IPS-18a (cell line): ENCODE results near the gene EVX2.
A peak's percentile ranks its signal among the peaks of the same experiment; 100 is the strongest.

ENCODE experiments used
- H3K27ac ChIP-seq: one replicate; pipeline ENCODE4 v1.5.1; 2013; ENCODE audit warnings: low read length
- H3K27me3 ChIP-seq: one replicate; pipeline ENCODE4 v1.6.1; 2013; ENCODE audit warnings: mild to moderate bottlenecking, low read length; ENCODE audit not compliant: control insufficient read depth, insufficient read depth
- H3K36me3 ChIP-seq: one replicate; pipeline ENCODE4 v1.6.1; 2013; ENCODE audit warnings: low read depth, low read length; ENCODE audit not compliant: control insufficient read depth
- H3K4me1 ChIP-seq: one replicate; pipeline ENCODE4 v1.6.1; 2013; ENCODE audit warnings: low read depth, low read length; ENCODE audit not compliant: control insufficient read depth
- H3K4me3 ChIP-seq: one replicate; pipeline ENCODE4 v1.5.1; 2013; ENCODE audit warnings: low read length
- H3K9ac ChIP-seq: one replicate; pipeline ENCODE4 v1.6.1; 2013; ENCODE audit warnings: mild to moderate bottlenecking, low read length, moderate library complexity
- H3K9me3 ChIP-seq: one replicate; pipeline ENCODE4 v1.6.1; 2013; ENCODE audit warnings: low read depth, low read length; ENCODE audit not compliant: control insufficient read depth

EVX2 gene

DNA sequence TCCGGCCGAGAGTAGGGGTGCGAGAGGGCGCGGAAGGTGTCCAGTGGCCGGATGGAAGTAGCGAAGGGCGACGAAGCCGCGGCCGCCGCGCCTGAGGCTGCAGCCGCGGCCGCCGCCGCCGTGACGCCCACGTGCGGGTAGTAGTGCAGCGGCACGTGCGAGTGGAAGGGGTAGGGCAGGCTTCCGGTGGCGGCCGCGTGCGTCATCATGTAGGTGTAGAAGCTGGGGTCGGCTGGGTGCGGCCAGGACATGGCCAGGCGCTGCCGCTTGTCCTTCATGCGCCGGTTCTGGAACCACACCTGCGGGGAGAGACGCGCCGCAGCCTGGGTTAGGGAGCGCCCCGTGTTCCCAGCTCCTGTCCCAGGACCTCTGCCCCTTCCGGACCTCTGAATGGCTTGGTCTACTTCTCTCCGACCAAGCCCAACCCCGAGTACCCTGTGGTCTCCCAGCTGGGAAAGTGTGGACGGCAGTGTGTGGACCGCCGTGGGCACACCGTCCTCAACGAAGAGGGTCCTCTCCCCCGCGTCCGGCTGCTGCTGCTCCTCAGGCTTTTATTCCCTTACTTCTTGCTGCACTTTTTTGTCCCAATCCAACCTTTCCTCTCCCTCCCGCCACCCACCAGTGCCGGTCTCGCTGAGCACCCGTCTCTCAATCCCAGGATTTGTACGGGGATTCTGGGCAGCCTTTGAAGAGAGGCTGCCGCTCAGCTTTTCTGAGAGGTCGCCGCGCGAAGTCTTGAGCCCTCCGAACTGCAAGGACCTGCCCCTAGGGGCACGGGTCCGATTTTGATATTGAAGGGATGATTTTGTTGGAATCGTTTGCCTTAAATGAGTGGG lies 3.0 kb downstream of the EVX2 start:
- peaks cover 10% of the 10 kb centered on the region for H3K4me1 ChIP-seq
- no peaks in the 10 kb centered on the region for H3K9me3 ChIP-seq
- H3K27ac ChIP-seq, result no peak overlapping the region
- no peak overlapping the region for H3K9ac ChIP-seq
- H3K27me3 ChIP-seq, result peaks cover 99% of the 10 kb centered on the region
- H3K36me3 ChIP-seq, result no peaks in the 10 kb centered on the region
- no peak overlapping the region for H3K4me3 ChIP-seq

DNA sequence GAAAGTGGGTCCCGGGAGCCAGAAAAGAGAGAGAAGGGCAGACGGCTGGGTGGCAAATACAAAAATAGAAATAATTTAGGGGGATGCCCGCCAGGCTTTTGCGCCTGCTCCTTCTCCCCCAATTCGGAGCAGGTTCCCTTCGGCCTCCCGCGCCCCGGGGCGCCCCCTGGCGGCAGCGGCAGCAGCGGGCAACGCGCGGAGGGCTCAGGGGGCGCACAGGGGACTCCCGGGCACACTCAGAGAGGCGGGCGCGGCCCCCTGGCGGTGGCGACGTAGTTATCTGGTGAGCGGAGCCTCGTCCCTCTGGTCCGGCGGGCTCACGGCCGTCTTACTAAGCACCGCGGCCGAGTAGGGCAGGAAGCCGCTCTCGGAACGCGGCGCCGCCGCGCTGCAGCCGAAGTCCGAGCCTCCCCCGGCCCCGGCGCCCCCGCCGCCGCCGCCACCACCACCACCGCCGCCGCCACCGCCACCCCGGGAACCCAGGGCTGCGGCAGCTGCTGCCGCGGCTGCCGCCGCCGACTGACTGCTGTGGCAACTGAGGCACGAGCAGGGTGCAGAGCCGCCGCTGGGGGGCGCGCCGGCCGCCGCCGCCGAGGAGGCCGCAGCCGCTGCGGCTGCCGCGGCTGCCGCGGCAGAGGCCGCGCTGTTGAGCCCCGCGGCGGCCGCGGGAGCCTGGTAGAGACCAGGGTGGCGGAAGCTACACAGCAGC lies 3.8 kb downstream of the EVX2 start:
- H3K9ac ChIP-seq, result no peak overlapping the region

DNA sequence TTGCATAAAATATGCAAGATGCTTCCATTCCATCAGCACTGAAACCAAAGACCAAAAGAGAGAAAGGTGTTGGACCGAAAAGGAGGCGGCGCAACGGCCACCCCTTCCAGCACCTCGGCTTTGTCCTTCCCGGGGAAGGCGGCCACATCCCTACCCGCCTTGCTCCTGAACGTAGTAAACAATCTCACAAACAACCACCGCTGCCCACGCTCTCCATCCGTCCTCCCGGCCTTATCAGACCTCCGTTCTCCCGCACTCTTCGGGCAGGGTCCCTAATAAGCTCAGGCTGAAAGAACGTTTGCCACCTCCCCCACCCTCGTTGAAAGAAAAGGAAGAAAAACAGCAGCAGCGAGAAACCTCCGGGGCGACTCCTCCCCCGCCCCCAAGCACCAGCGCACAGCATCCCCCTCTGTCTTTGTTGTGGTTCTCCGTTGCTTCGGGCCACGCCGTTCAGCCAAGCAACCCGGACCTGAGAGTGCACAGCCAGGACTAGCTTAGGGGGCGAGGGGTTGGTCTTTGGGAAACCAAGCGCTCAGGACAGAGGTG lies 4.4 kb downstream of the EVX2 start:
- H3K27me3 ChIP-seq, result peaks cover 99% of the 10 kb centered on the region

More for the DNA sequence above, 3.8 kb downstream of the EVX2 start:
- Histone ChIP-seq H3K27ac (no peak overlapping the region), H3K27me3 (peaks cover 99% of the 10 kb centered on the region), H3K4me3 (peak overlapping the region; percentile 36), H3K4me1 (peaks cover 10% of the 10 kb centered on the region), H3K36me3 (no peaks in the 10 kb centered on the region), H3K9me3 (no peaks in the 10 kb centered on the region)

DNA sequence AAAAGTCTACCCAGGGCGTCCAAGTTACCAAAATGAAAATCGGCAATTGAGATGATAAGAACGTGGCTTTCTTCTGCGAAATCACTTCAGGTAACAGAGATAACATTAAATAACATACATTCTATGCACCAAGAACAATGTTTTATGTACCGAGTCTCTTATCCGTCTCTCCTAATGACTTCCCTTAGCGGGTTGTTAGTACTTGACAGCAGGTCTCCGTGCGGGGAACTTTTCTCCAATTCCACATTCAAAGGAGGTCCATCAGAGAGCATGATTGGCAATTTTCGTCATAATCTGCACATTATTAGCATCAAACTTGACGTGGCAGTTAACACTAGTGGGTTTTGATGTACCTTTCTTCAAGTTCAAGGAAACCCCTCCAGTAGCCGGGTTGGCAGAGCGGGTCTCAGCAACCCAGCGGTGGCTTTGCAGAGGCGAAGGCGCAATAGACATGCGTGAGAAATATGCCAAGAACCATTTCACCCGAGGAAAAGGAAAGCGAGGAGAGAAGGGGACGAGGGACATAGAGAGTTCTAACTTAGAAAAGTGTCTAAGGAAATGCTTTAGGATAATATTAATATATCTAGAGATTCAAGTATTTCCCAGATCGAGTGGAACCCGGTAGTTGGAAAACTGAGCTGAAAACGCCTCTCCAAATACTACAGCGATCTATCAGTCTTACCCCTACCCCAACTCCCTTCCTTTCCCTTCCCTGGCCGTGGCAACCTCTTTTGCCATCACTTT lies 5.0 kb downstream of the EVX2 start:
- H3K27me3 ChIP-seq, result peaks cover 99% of the 10 kb centered on the region
- no peaks in the 10 kb centered on the region for H3K9me3 ChIP-seq
- H3K4me1 ChIP-seq, result peaks cover 10% of the 10 kb centered on the region
- no peak overlapping the region for H3K9ac ChIP-seq
- no peak overlapping the region for H3K27ac ChIP-seq
- peak overlapping the region; percentile 36 for H3K4me3 ChIP-seq
- no peaks in the 10 kb centered on the region for H3K36me3 ChIP-seq

More for the DNA sequence above, 4.4 kb downstream of the EVX2 start:
- peak overlapping the region; percentile 36 for H3K4me3 ChIP-seq
- H3K4me1 ChIP-seq, result peaks cover 10% of the 10 kb centered on the region
- no peaks in the 10 kb centered on the region for H3K36me3 ChIP-seq
- no peaks in the 10 kb centered on the region for H3K9me3 ChIP-seq
- H3K27ac ChIP-seq, result no peak overlapping the region
- H3K9ac ChIP-seq, result no peak overlapping the region

DNA sequence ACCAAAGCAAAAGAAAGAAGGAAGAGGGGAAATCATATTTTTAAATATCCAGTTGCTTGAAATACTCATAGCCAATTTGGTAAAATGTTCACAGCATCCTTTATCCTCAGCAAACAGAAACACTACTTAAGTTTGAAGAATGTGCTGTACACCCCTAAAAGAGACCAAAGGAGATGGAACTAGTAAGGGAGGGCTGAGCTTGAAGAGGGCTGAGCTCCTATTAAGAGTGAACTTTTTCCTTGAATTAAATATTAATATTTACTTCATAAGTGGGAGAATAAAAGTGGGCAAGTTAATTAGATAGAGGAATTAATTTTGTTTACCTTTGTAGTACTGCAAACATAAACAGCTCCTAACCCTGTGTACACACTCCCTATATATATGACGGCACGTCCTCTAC lies 7.0 kb downstream of the EVX2 start:
- Histone ChIP-seq H3K27ac (no peak overlapping the region), H3K27me3 (peaks cover 99% of the 10 kb centered on the region), H3K9me3 (no peaks in the 10 kb centered on the region), H3K4me1 (peaks cover 10% of the 10 kb centered on the region), H3K9ac (no peak overlapping the region), H3K36me3 (no peaks in the 10 kb centered on the region), H3K4me3 (no peak overlapping the region)

GRCh38 chr2:176076063-176076462 lies 7.7 kb downstream of the EVX2 start:
- no peaks in the 10 kb centered on the region for H3K9me3 ChIP-seq
- peaks cover 10% of the 10 kb centered on the region for H3K4me1 ChIP-seq
- no peaks in the 10 kb centered on the region for H3K36me3 ChIP-seq
- peaks cover 99% of the 10 kb centered on the region for H3K27me3 ChIP-seq
- H3K27ac ChIP-seq, result no peak overlapping the region
- no peak overlapping the region for H3K4me3 ChIP-seq
- no peak overlapping the region for H3K9ac ChIP-seq

- Histone ChIP-seq H3K27me3 (peaks cover 99% of the 10 kb centered on the region), H3K27ac (no peak overlapping the region), H3K9me3 (no peaks in the 10 kb centered on the region), H3K9ac (no peak overlapping the region), H3K4me1 (peaks cover 10% of the 10 kb centered on the region), H3K4me3 (no peak overlapping the region), H3K36me3 (no peaks in the 10 kb centered on the region)
Measured at GRCh38 chr2:176075481-176075880, 8.3 kb downstream of the EVX2 start.

- H3K27me3 ChIP-seq, result peaks cover 100% of the 10 kb centered on the region
Measured at GRCh38 chr2:176074919-176075425, 8.8 kb downstream of the EVX2 start.

DNA sequence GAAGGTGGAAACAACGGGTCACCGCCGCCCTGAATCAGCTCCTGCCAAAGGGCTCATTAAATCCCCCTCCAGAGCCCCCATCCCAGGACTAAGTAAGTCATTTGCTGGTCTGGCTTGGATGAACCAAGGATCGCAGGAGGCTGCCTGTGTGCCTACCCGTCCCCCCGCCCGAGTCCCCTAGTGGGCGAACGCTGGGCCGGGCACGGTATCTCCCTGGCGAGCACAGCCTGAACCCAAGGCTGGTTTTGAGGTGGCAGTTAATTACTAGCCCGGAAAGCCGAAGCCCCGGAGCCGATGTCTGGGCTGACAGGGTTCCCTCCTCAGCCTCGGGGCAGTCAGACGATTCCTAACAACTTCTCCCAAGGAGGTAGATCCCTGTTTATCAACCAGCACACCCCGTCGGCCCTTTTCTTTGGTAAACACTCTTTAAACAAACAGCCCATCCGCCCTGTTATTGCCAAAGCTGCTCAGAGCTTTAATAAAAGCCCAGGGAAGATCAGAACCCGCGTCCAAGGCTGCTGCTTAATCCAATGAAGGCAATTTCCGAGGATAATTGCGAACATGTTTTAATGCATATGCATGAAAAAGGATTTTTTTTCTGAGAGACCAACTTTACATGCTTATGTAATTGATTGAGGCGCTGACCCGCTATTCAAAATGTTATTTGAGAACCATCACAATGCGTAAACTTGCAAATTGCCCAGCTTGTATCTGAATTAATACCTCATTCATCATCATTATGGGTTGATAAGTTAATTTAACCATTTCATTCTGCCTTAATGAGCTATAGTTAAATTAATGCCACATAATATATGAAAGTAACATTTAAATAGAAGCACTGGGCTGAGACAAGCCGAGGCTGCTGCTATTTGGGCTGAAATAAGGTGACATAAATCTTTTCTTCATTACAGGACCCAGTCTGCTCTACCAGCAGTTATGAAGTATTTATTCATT lies 10.5 kb downstream of the EVX2 start:
- no peak overlapping the region for H3K9ac ChIP-seq
- H3K9me3 ChIP-seq, result no peaks in the 10 kb centered on the region
- no peak overlapping the region for H3K27ac ChIP-seq
- no peaks in the 10 kb centered on the region for H3K36me3 ChIP-seq
- H3K4me3 ChIP-seq, result no peak overlapping the region
- peaks cover 100% of the 10 kb centered on the region for H3K27me3 ChIP-seq
- H3K4me1 ChIP-seq, result peaks cover under 1% of the 10 kb centered on the region

More at GRCh38 chr2:176074919-176075425, 8.8 kb downstream of the EVX2 start:
- no peak overlapping the region for H3K9ac ChIP-seq
- H3K4me1 ChIP-seq, result peaks cover 10% of the 10 kb centered on the region
- no peaks in the 10 kb centered on the region for H3K9me3 ChIP-seq
- no peaks in the 10 kb centered on the region for H3K36me3 ChIP-seq
- H3K4me3 ChIP-seq, result no peak overlapping the region
- no peak overlapping the region for H3K27ac ChIP-seq

GRCh38 chr2:176072292-176072669 lies 11.5 kb downstream of the EVX2 start:
- H3K9ac ChIP-seq, result no peak overlapping the region
- peaks cover 100% of the 10 kb centered on the region for H3K27me3 ChIP-seq
- H3K27ac ChIP-seq, result no peak overlapping the region
- H3K4me3 ChIP-seq, result no peak overlapping the region
- H3K36me3 ChIP-seq, result no peaks in the 10 kb centered on the region
- no peaks in the 10 kb centered on the region for H3K9me3 ChIP-seq
- H3K4me1 ChIP-seq, result peaks cover 8% of the 10 kb centered on the region
